B cell (primary cell): ENCODE data around the gene JSRP1. TPM values are rescaled to one million over a fixed set of nuclear protein-coding genes. Genes with fewer than 3 reads are reported as not detected.

Experiments
- ATAC-seq: fragments of 200-7000 bp; cut with Tn5 transposase; one replicate; pipeline ENCODE4 v1.10.0; 2021; ENCODE audit warnings: low read depth, mild to moderate bottlenecking, moderate number of reproducible peaks, moderate library complexity
- CTCF ChIA-PET: fragments of 350-600 bp; sonication (Branson Sonifier 250); formaldehyde crosslinking; loops from one replicate; lab custom pipeline; 2021; ENCODE audit warnings: antibody characterized with exemption, inconsistent platforms; lab: Charles Lee
- POLR2A ChIA-PET: fragments of 350-600 bp; sonication (Branson Sonifier 250); formaldehyde crosslinking; loops from one replicate; lab custom pipeline; 2021; ENCODE audit warnings: antibody characterized with exemption; lab: Charles Lee
- DNase-seq: peaks from one replicate; pipeline ENCODE4 v3.0.0; 2013
- H2AFZ ChIP-seq: 2 replicates; pipeline ENCODE4 v1.6.1; 2012; ENCODE audit warnings: mild to moderate bottlenecking, low read depth, low read length; ENCODE audit not compliant: insufficient read depth, poor library complexity, severe bottlenecking
- H3K27ac ChIP-seq, 2 donors: 1 replicate in 1 of 2; 2 replicates in 1 of 2; pipeline ENCODE4 v1.5.1; 2012 to 2013; ENCODE audit warnings: low read length in 2 of 2, mild to moderate bottlenecking in 2 of 2, moderate library complexity in 1 of 2
- H3K27me3 ChIP-seq, 4 experiments: fragments of 200-600 bp in 1 of 4; sonication (generic) in 1 of 4; replicated peaks in 1 of 4; 1 replicate in 2 of 4; 2 replicates in 2 of 4; pipeline versions ENCODE4 v1.6.1 to v1.7.0; 2013 to 2016; ENCODE audit warnings: low read length in 3 of 4, mild to moderate bottlenecking in 2 of 4, mixed read lengths in 1 of 4, moderate library complexity in 1 of 4; ENCODE audit not compliant: insufficient read depth in 4 of 4, control insufficient read depth in 3 of 4; ENCODE audit errors: control extremely low read depth in 1 of 4
- H3K36me3 ChIP-seq, 2 experiments: replicated peaks in 1 of 2; 1 replicate in 1 of 2; 2 replicates in 1 of 2; pipeline versions ENCODE4 v1.6.1 to v1.7.1; 2013; ENCODE audit warnings: low read length in 1 of 2; ENCODE audit not compliant: insufficient read depth in 2 of 2, control insufficient read depth in 1 of 2; ENCODE audit errors: control extremely low read depth in 1 of 2, extremely low read depth in 1 of 2
- H3K4me1 ChIP-seq, 2 donors: fragments of 200-600 bp in 1 of 2; sonication (generic) in 1 of 2; 1 replicate in 1 of 2; 2 replicates in 1 of 2; pipeline versions ENCODE4 v1.5.1 to v1.6.1; 2013 to 2017; ENCODE audit warnings: low read length in 2 of 2; ENCODE audit not compliant: control insufficient read depth in 2 of 2, insufficient read depth in 2 of 2
- H3K4me2 ChIP-seq: replicated peaks from 2 replicates; pipeline ENCODE3; 2012; ENCODE audit warnings: mild to moderate bottlenecking, low read depth, low read length; ENCODE audit not compliant: poor library complexity, severe bottlenecking
- H3K4me3 ChIP-seq, 5 experiments: fragments of 200-600 bp in 1 of 5; sonication (generic) in 1 of 5; 1 replicate in 3 of 5; 2 replicates in 2 of 5; pipeline versions ENCODE4 v1.5.1 to v1.7.0; 2011 to 2016; ENCODE audit warnings: low read length in 4 of 5, mild to moderate bottlenecking in 4 of 5, low read depth in 2 of 5, control low read depth in 1 of 5, moderate library complexity in 1 of 5; ENCODE audit not compliant: insufficient read depth in 1 of 5; ENCODE audit errors: control extremely low read depth in 1 of 5, extremely low read depth in 1 of 5
- H3K79me2 ChIP-seq: fragments of 200-600 bp; sonication (generic); one replicate; pipeline ENCODE4 v1.6.0; 2016; ENCODE audit warnings: low read length; ENCODE audit not compliant: control insufficient read depth, insufficient read depth
- H3K9ac ChIP-seq: fragments of 200-600 bp; sonication (generic); 2 replicates; pipeline ENCODE4 v1.6.1; 2017; ENCODE audit warnings: mild to moderate bottlenecking, low read length, moderate library complexity
- H3K9me3 ChIP-seq, 3 donors: one replicate each; pipeline versions ENCODE4 v1.6.1 to v1.7.1; 2013; ENCODE audit warnings: low read length in 2 of 3; ENCODE audit not compliant: control insufficient read depth in 2 of 3, insufficient read depth in 1 of 3; ENCODE audit errors: control extremely low read depth in 1 of 3
- H4K20me1 ChIP-seq: 2 replicates; pipeline ENCODE4 v1.6.0; 2012; ENCODE audit warnings: mild to moderate bottlenecking, low read length; ENCODE audit not compliant: insufficient read depth, control insufficient read depth, poor library complexity, severe bottlenecking
- H3K27ac Mint-ChIP-seq: one replicate; pipeline ENCODE4 v1.8.0; 2021; ENCODE audit warnings: mixed read lengths
- H3K27me3 Mint-ChIP-seq: one replicate; pipeline ENCODE4 v1.8.0; 2021; ENCODE audit warnings: mixed read lengths
- H3K4me1 Mint-ChIP-seq: one replicate; pipeline ENCODE4 v1.8.0; 2021; ENCODE audit warnings: mixed read lengths
- H3K4me3 Mint-ChIP-seq: one replicate; pipeline ENCODE4 v1.8.0; 2021; ENCODE audit warnings: mixed read lengths
- H3K9me3 Mint-ChIP-seq: one replicate; pipeline ENCODE4 v1.8.0; 2022; ENCODE audit warnings: mixed read lengths; ENCODE audit not compliant: insufficient read depth
- CTCF ChIP-seq: fragments of 200-600 bp; IDR thresholded peaks from one replicate; pipeline ENCODE4 v1.8.0; 2022; ENCODE audit warnings: antibody characterized with exemption, mild to moderate bottlenecking
- EZH2 ChIP-seq: IDR thresholded peaks from 2 replicates; pipeline ENCODE4 v1.6.1; 2012; ENCODE audit warnings: borderline replicate concordance, low read depth, mild to moderate bottlenecking, moderate library complexity, low read length; ENCODE audit not compliant: insufficient read depth, poor library complexity, severe bottlenecking
- WGBS: methylation state at CpG from one replicate; pipeline ENCODE4 v1.1.5; 2013; ENCODE audit warnings: missing lambda C conversion rate; ENCODE audit not compliant: insufficient coverage; 5-methylcytosine and 5-hydroxymethylcytosine counted together
- intact Hi-C: fragments of 100-400 bp; cut with micrococcal nuclease; formaldehyde crosslinking; loops from one replicate; pipeline ENCODE4 v1.10.0; 2022
- polyA plus RNA-seq: library from polyadenylated mRNA; depleted of rRNA; stranded (reverse); fragments of >200 nt; gene quantifications from 2 replicates; pipeline ENCODE4 v1.2.3, GENCODE V29; 2012
- small RNA-seq: library from RNA; depleted of rRNA; stranded (forward); fragments of <200 nt; gene quantifications from one replicate; pipeline ENCODE3, GENCODE V24; 2012; ENCODE audit warnings: low replicate concordance, low read depth; ENCODE audit not compliant: insufficient read length
- total RNA-seq, 2 donors: library from RNA; stranded (reverse); fragments of 120-200 nt in 1 of 2; gene quantifications; 1 replicate in 1 of 2; 2 replicates in 1 of 2; pipeline versions ENCODE4 v1.2.3 to v1.2.4, GENCODE V29; 2013 to 2022

Gene JSRP1
- total and polyA plus RNA-seq, 2 donors (not counting 1 experiment from before 2014, with no cell fraction given): 2.1 to 3.0 TPM

- no peaks in the 10 kb centered on the region for H3K9me3 Mint-ChIP-seq
- no peak overlapping the region for H3K27ac ChIP-seq
- H3K4me1 ChIP-seq: peaks cover 0 to 6% of the 10 kb centered on the region in 2 donors
- H2AFZ ChIP-seq: no peak overlapping the region
- no peak overlapping the region for H3K27ac Mint-ChIP-seq
- H4K20me1 ChIP-seq: peaks cover 44% of the 10 kb centered on the region
- WGBS: 95% methylated on average over 11 of the region's 15 CpGs
- H3K36me3 ChIP-seq: peaks cover 0 to 48% of the 10 kb centered on the region in 2 experiments
- H3K79me2 ChIP-seq: peaks cover 56% of the 10 kb centered on the region
- CTCF ChIA-PET: interaction anchor here (1.8 to 2.6 kb wide), 2 partner anchors 9 to 51 kb away, joined by 5 to 8 read pairs; no protein-coding TSS in a partner anchor
- DNase-seq (no peak), ATAC-seq (no peak)
- H3K4me3 ChIP-seq: no peak overlapping the region
- H3K27me3 Mint-ChIP-seq: no peaks in the 10 kb centered on the region
- H3K4me3 Mint-ChIP-seq: no peak overlapping the region
- H3K4me1 Mint-ChIP-seq: peaks cover 5% of the 10 kb centered on the region
- POLR2A ChIA-PET: no interaction called here
- H3K9ac ChIP-seq: no peak overlapping the region
- H3K27me3 ChIP-seq: no peaks in the 10 kb centered on the region
- H3K9me3 ChIP-seq: no peaks in the 10 kb centered on the region
- no peak overlapping the region for H3K4me2 ChIP-seq
- intact Hi-C loops: no loop called here
- TF ChIP-seq CTCF (no peak), EZH2 (no peak)
Measured at GRCh38 chr19:2207008-2207407, 49.2 kb downstream of the JSRP1 start.

- H3K27me3 ChIP-seq: no peaks in the 10 kb centered on the region
- TF ChIP-seq CTCF: no peak
- TF ChIP-seq EZH2: no peak
- no peak for DNase-seq
- no peak overlapping the region for H3K27ac ChIP-seq
- Mint-ChIP-seq H3K4me3 (no peak overlapping the region), H3K27me3 (no peaks in the 10 kb centered on the region), H3K4me1 (peaks cover 6% of the 10 kb centered on the region), H3K27ac (no peak overlapping the region), H3K9me3 (no peaks in the 10 kb centered on the region)
- H3K4me2 ChIP-seq: no peak overlapping the region
- no peak overlapping the region for H3K9ac ChIP-seq
- CTCF ChIA-PET: no interaction called here
- peaks cover 69% of the 10 kb centered on the region for H4K20me1 ChIP-seq
- no peaks in the 10 kb centered on the region for H3K9me3 ChIP-seq
- intact Hi-C loops: no loop called here
- no peak for ATAC-seq
- peaks cover 77% of the 10 kb centered on the region for H3K79me2 ChIP-seq
- no peak overlapping the region for H2AFZ ChIP-seq
- H3K4me3 ChIP-seq: no peak overlapping the region
- 95% methylated on average over 15 of the region's 15 CpGs for WGBS
- peaks cover 0 to 35% of the 10 kb centered on the region in 2 experiments for H3K36me3 ChIP-seq
- no peaks in the 10 kb centered on the region for H3K4me1 ChIP-seq
- POLR2A ChIA-PET: no interaction called here
Measured at GRCh38 chr19:2202366-2202765, 53.9 kb downstream of the JSRP1 start.

Small RNA genes within 50 kb of the gene (small RNA-seq; reads per million reads assigned to genes)
- gene MIR1227: not detected

Other genes starting within 250 kb of the JSRP1 start
- gene BTBD2, start 240.7 kb downstream of the JSRP1 start, total RNA-seq: 75.2 and 86.2 TPM in 2 replicates
- 85.6 and 86.4 TPM in 2 replicates for gene BTBD2, start 240.7 kb downstream of the JSRP1 start, polyA plus RNA-seq
- gene MKNK2, start 205.2 kb downstream of the JSRP1 start, total RNA-seq: 777 and 813 TPM in 2 replicates
- gene MKNK2, start 205.2 kb downstream of the JSRP1 start, polyA plus RNA-seq: 440 and 1,053 TPM in 2 replicates
- 228 and 235 TPM in 2 replicates for gene MOB3A, start 160.1 kb downstream of the JSRP1 start, total RNA-seq
- 186 and 190 TPM in 2 replicates for gene MOB3A, start 160.1 kb downstream of the JSRP1 start, polyA plus RNA-seq
- 80.8 and 93.9 TPM in 2 replicates for gene IZUMO4, start 159.5 kb downstream of the JSRP1 start, total RNA-seq
- gene IZUMO4, start 159.5 kb downstream of the JSRP1 start, polyA plus RNA-seq: 34.8 and 45.9 TPM in 2 replicates
- 96.4 and 108 TPM in 2 replicates for gene AP3D1, start 104.9 kb downstream of the JSRP1 start, total RNA-seq
- gene AP3D1, start 104.9 kb downstream of the JSRP1 start, polyA plus RNA-seq: 109 and 114 TPM in 2 replicates
- 50.5 and 50.6 TPM in 2 replicates for gene DOT1L, start 92.5 kb downstream of the JSRP1 start, total RNA-seq
- 23.5 and 25.5 TPM in 2 replicates for gene DOT1L, start 92.5 kb downstream of the JSRP1 start, polyA plus RNA-seq
- 82.4 and 86.7 TPM in 2 replicates for gene PLEKHJ1, start 20.1 kb downstream of the JSRP1 start, total RNA-seq
- gene PLEKHJ1, start 20.1 kb downstream of the JSRP1 start, polyA plus RNA-seq: 89.2 and 117 TPM in 2 replicates
- gene SF3A2, start 19.6 kb downstream of the JSRP1 start, total RNA-seq: 129 and 140 TPM in 2 replicates
- gene SF3A2, start 19.6 kb downstream of the JSRP1 start, polyA plus RNA-seq: 98.2 and 113 TPM in 2 replicates
- gene AMH, start 7.1 kb downstream of the JSRP1 start, total RNA-seq: 4.5 and 7.3 TPM in 2 replicates
- gene AMH, start 7.1 kb downstream of the JSRP1 start, polyA plus RNA-seq: 1.5 and 1.9 TPM in 2 replicates
- 0.71 and 0.90 TPM in 2 replicates for gene PEAK3, start 25.8 kb upstream of the JSRP1 start, total RNA-seq
- 0.07 and 0.18 TPM in 2 replicates for gene PEAK3, start 25.8 kb upstream of the JSRP1 start, polyA plus RNA-seq
- gene LINGO3, start 51.7 kb upstream of the JSRP1 start, total RNA-seq: 3.9 and 4.8 TPM in 2 replicates
- gene LINGO3, start 51.7 kb upstream of the JSRP1 start, polyA plus RNA-seq: 0.56 and 1.1 TPM in 2 replicates
- 180 and 201 TPM in 2 replicates for gene LSM7, start 72.2 kb upstream of the JSRP1 start, total RNA-seq
- 585 and 820 TPM in 2 replicates for gene LSM7, start 72.2 kb upstream of the JSRP1 start, polyA plus RNA-seq
- gene SPPL2B, start 72.3 kb upstream of the JSRP1 start, total RNA-seq: 479 and 511 TPM in 2 replicates
- 415 and 423 TPM in 2 replicates for gene SPPL2B, start 72.3 kb upstream of the JSRP1 start, polyA plus RNA-seq
- 0.15 TPM in 1 of 2 replicates, not detected in the other for gene TMPRSS9, start 103.8 kb upstream of the JSRP1 start, total RNA-seq
- gene TMPRSS9, start 103.8 kb upstream of the JSRP1 start, polyA plus RNA-seq: not detected in 2 replicates
- 31.9 and 32.5 TPM in 2 replicates for gene TIMM13, start 171.2 kb upstream of the JSRP1 start, total RNA-seq
- gene TIMM13, start 171.2 kb upstream of the JSRP1 start, polyA plus RNA-seq: 13.0 and 19.4 TPM in 2 replicates
- gene LMNB2, start 200.5 kb upstream of the JSRP1 start, total RNA-seq: 20.3 and 20.8 TPM in 2 replicates
- gene LMNB2, start 200.5 kb upstream of the JSRP1 start, polyA plus RNA-seq: 8.8 and 8.9 TPM in 2 replicates
- gene GADD45B, start 219.7 kb upstream of the JSRP1 start, total RNA-seq: 166 and 167 TPM in 2 replicates
- 215 and 261 TPM in 2 replicates for gene GADD45B, start 219.7 kb upstream of the JSRP1 start, polyA plus RNA-seq